GM15510 (cell line): ENCODE data around the gene QDPR.

Experiments
- POLR2A ChIP-seq: IDR thresholded peaks from 3 replicates; pipeline ENCODE4 v1.6.1; 2011; ENCODE audit warnings: borderline replicate concordance; ENCODE audit not compliant: insufficient read length; ENCODE audit errors: extremely low read depth

The QDPR gene

GRCh38 chr4:17480210-17480927, 31.5 kb downstream of the QDPR start:
- TF ChIP-seq POLR2A, result no peak

- TF ChIP-seq POLR2A, result no peak
Measured at GRCh38 chr4:17477774-17478472, 34.0 kb downstream of the QDPR start.

GRCh38 chr4:17476853-17477252, 35.0 kb downstream of the QDPR start:
- TF ChIP-seq POLR2A, result no peak

GRCh38 chr4:17475481-17475880, 36.4 kb downstream of the QDPR start:
- no peak for TF ChIP-seq POLR2A

GRCh38 chr4:17469931-17470674, 41.8 kb downstream of the QDPR start:
- TF ChIP-seq POLR2A, result no peak

DNA sequence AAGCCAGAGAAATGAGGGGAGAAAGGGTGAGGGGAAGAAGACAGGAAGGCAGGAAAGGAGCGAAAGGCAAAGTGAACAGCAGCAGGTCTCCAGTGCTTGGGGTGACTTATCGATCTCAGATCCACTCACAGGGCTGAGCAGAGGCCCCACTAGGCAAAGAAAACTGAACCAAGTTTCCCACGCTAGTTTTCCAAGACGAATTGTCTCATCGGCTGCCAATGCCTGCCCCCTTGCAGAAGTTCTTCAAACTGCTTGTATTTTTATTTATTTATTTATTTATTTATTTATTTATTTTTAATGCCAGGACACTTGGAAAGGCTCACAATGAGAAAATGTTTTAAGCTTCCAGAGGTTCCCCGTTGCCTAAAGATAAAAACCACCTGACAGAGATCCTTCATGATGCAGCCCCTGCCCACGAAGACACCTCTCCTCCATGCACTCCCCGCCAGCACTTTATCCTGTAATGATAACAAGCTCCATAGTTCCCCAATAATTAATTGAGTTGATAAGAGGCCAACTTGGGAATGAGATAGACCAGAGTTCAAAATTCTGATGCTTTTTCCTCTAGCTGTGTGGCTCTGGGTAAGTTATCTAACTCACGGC, 43.2 kb downstream of the QDPR start:
- no peak for TF ChIP-seq POLR2A

DNA sequence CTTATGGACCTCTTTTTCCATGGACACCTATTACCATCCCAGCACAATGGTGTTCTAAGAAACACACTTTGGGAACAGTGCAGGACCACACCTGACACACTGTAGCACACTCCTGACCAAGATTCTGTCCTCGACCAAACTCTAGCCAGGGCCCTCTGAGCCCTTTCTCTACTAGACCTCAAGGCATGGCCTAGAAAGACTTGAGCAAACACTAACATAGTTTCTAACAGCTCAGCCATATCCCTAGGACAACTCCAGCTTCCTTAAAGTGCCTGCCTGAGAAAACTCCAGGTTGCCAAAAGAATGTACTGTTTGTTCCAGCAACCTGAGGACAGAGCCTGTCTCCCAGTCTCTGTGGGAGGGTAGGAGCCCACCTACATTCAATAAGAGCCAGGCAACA, 48.3 kb downstream of the QDPR start:
- TF ChIP-seq POLR2A, result no peak

DNA sequence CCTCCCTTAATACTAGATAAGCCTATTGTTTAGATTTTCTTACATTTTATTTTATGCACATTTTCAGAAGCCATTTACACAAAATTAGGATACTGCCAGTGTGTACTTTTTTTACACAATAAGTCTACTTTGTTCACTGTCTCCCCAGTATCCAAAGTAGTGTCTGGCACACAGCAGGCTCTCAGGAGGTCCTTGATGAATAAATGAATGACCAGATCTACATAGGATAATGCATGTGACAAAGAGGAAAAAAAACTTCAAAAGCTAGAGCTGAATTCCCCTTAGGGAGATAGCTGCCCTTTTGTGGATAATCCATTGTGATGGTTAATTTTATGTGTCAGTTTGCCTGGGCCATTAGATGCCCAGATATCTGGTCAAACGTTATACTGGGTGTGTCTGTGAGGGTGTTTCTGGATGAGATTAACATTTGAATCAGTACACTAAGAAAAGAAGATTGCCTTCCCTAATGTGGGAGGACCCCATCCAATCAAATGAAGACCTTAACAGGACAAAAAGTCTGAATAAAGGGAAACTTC, 61.6 kb downstream of the QDPR start:
- no peak for TF ChIP-seq POLR2A

DNA sequence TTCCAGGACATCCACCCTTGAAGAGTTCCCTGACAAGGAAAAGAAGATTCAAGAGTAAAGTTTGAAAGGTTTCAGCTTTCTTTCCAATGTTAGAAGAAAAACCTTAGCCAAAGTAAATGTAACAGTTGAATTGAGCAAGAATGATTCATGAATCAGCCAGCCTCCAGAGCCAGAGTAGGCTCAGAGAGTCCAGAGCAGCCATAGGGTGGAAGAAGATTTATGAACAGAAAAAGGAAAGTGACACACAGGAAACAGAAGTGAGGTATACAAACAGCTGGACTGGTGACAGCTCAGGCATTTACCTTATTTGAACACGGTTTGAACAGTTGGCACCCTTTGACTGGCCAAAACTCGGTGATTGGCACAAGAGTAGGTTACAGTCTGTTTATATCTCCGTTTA, 63.2 kb downstream of the QDPR start:
- TF ChIP-seq POLR2A, result no peak

- TF ChIP-seq POLR2A, result no peak
Measured at GRCh38 chr4:17447675-17448298, 64.1 kb downstream of the QDPR start.

DNA sequence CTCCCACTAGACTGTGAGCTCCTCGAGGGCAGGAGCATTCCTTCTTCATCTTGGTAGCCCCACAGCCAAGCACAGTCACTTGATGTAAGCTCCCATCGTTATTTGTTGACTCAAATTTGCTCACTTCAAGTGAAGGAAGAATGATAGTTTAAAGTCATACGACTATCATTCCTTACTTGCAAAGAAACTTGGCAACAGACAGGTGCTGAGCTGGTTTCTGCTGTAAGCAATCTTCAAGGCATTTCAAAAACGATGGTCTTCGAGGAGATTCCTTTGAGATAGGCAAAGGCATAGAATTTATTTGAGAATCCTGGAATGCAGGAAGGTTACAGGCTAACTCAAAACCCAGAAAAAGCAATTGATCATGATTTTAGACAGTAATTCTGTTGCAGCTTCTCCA, 64.8 kb downstream of the QDPR start:
- no peak for TF ChIP-seq POLR2A

DNA sequence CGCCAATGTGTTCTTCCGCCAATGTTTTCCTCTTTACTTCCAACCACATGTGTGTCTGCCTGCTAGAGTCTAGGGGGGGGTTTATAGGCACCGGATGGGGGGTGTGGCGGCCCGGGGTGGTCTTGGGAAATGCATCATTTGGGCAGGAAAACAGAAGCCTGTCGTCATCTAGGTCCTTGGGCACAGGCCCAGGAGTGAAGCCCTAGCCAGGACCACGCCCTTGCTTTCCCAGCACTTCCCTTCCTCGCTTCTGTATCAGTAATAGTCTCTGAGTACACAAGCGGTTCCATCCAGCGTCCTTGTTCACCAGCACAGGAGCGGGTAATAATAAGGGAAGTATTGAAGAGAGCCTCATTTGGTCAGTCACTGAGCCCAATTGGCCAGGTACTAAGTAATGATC, 74.5 kb downstream of the QDPR start:
- no peak for TF ChIP-seq POLR2A

- TF ChIP-seq POLR2A, result no peak
Measured at GRCh38 chr4:17436750-17437090, 75.2 kb downstream of the QDPR start.
